ENCODE data around the gene SON.

- no peak for TF ChIP-seq POLR2A (IDR thresholded peaks at IDR 0.05; ENCODE audit: low read depth, low read length)
- TF ChIP-seq POU2F2 (IDR thresholded peaks at IDR 0.05; ENCODE audit: low read depth, low read length), result no peak
- TF ChIP-seq SPI1 (IDR thresholded peaks at IDR 0.05; ENCODE audit: low read depth, low read length), result no peak
Measured at GRCh38 chr21:33587792-33588484, 45.1 kb downstream of the SON start.

All from GM12891 (cell line).